AG04449 (cell line): Measurements from ENCODE around the gene PAOX.
"Not testable (repeated sequence)": the region's sequence is repeated elsewhere in the genome, so short reads cannot be mapped to it uniquely, and the experiment has no call there.

Experiments used
- CTCF ChIA-PET: fragments of 350-600 bp; formaldehyde crosslinking; extraction: SDS; loops from one replicate; lab custom pipeline; 2021; ENCODE audit warnings: antibody characterized with exemption; lab: Yijun Ruan, JAX
- POLR2A ChIA-PET: fragments of 400-600, 350-600 bp; formaldehyde crosslinking; extraction: SDS; loops from one replicate; lab custom pipeline; 2020; ENCODE audit warnings: antibody characterized with exemption, inconsistent platforms; lab: Yijun Ruan, JAX
- DNase-seq: peaks from one replicate; pipeline ENCODE4 v3.0.0-alpha.2; 2010; ENCODE audit warnings: low read depth, low spot score
- H3K4me3 ChIP-seq: 2 replicates; pipeline ENCODE4 v1.5.1; 2011; ENCODE audit warnings: low read depth, mild to moderate bottlenecking, control low read depth, low read length
- CTCF ChIP-seq: IDR thresholded peaks from one replicate; pipeline ENCODE4 v1.5.1; 2011; ENCODE audit warnings: mild to moderate bottlenecking, moderate library complexity, low read length, control low read depth, inconsistent platforms; ENCODE audit not compliant: insufficient read depth; ENCODE audit errors: missing control alignments

Gene PAOX

GRCh38 chr10:133403359-133403758 is 24.3 kb downstream of the PAOX start:
- no peak for DNase-seq
- ChIA-PET CTCF (interaction anchor here (0.7 kb wide), 1 partner anchor 74 kb away, joined by 3 read pairs; no protein-coding TSS in a partner anchor), POLR2A (no interaction called here)
- no peak overlapping the region for H3K4me3 ChIP-seq
- no peak for TF ChIP-seq CTCF

- H3K4me3 ChIP-seq, result no peak overlapping the region
- no peak for DNase-seq
- ChIA-PET POLR2A (no interaction called here), CTCF (interaction anchor here (0.7 kb wide), 1 partner anchor 74 kb away, joined by 3 read pairs; no protein-coding TSS in a partner anchor)
- no peak for TF ChIP-seq CTCF
These were observed 24.7 kb downstream of the PAOX start for GRCh38 chr10:133403784-133404183.

- no peak for TF ChIP-seq CTCF
- CTCF ChIA-PET, result interaction anchor here (1.2 to 1.5 kb wide), 2 partner anchors 15 to 76 kb away, joined by 3 read pairs; no protein-coding TSS in a partner anchor
- H3K4me3 ChIP-seq, result no peak overlapping the region
- POLR2A ChIA-PET, result no interaction called here
- DNase-seq, result no peak
These were observed 26.2 kb downstream of the PAOX start for GRCh38 chr10:133405272-133405671.

GRCh38 chr10:133405844-133406527 is 26.9 kb downstream of the PAOX start:
- H3K4me3 ChIP-seq, result no peak overlapping the region
- DNase-seq, result no peak
- TF ChIP-seq CTCF, result no peak
- ChIA-PET POLR2A (no interaction called here), CTCF (interaction anchor here (1.2 to 1.5 kb wide), 2 partner anchors 15 to 77 kb away, joined by 3 read pairs; no protein-coding TSS in a partner anchor)

- no peak overlapping the region for H3K4me3 ChIP-seq
- ChIA-PET POLR2A (no interaction called here), CTCF (no interaction called here)
- no peak for DNase-seq
- TF ChIP-seq CTCF, result no peak
These were observed 32.7 kb downstream of the PAOX start for GRCh38 chr10:133411523-133412380.

- no peak for TF ChIP-seq CTCF
- ChIA-PET CTCF (no interaction called here), POLR2A (no interaction called here)
- no peak for DNase-seq
- no peak overlapping the region for H3K4me3 ChIP-seq
These were observed 33.3 kb downstream of the PAOX start for GRCh38 chr10:133412381-133412711.

- POLR2A ChIA-PET, CTCF ChIA-PET, H3K4me3 ChIP-seq, DNase-seq: not testable (repeated sequence)
These were observed 35.3 kb downstream of the PAOX start for GRCh38 chr10:133414401-133414800.
